HG03095 (cell line): ENCODE measurements around the gene MAP7D1.

Experiments used
- ATAC-seq: cut with Tn5 transposase; IDR thresholded peaks from one replicate; pipeline ENCODE4 v1.9.1; 2021; ENCODE audit warnings: moderate library complexity; ENCODE audit not compliant: unreplicated experiment

Gene MAP7D1

GRCh38 chr1:36126797-36127500, 29.0 kb upstream of the MAP7D1 start:
- ATAC-seq = no peak

GRCh38 chr1:36128126-36128904, 27.6 kb upstream of the MAP7D1 start:
- no peak for ATAC-seq

- ATAC-seq = no peak
Measured at GRCh38 chr1:36128905-36129206, 27.1 kb upstream of the MAP7D1 start.

- no peak for ATAC-seq
Measured at GRCh38 chr1:36132029-36132428, 23.9 kb upstream of the MAP7D1 start.

GRCh38 chr1:36133484-36133883, 22.5 kb upstream of the MAP7D1 start:
- ATAC-seq = no peak

GRCh38 chr1:36134031-36134430, 21.9 kb upstream of the MAP7D1 start:
- no peak for ATAC-seq

GRCh38 chr1:36134505-36135329, 21.2 kb upstream of the MAP7D1 start:
- ATAC-seq = no peak

GRCh38 chr1:36135330-36135667, 20.7 kb upstream of the MAP7D1 start:
- no peak for ATAC-seq

- no peak for ATAC-seq
Measured at GRCh38 chr1:36135796-36136195, 20.2 kb upstream of the MAP7D1 start.

- ATAC-seq = no peak
Measured at GRCh38 chr1:36136535-36136934, 19.4 kb upstream of the MAP7D1 start.

- ATAC-seq = no peak
Measured at GRCh38 chr1:36137226-36137625, 18.7 kb upstream of the MAP7D1 start.

- ATAC-seq = no peak
Measured at GRCh38 chr1:36137776-36138175, 18.2 kb upstream of the MAP7D1 start.

GRCh38 chr1:36139521-36139920, 16.4 kb upstream of the MAP7D1 start:
- no peak for ATAC-seq

- ATAC-seq = no peak
Measured at GRCh38 chr1:36142121-36142520, 13.8 kb upstream of the MAP7D1 start.

GRCh38 chr1:36143424-36143823, 12.5 kb upstream of the MAP7D1 start:
- no peak for ATAC-seq

- no peak for ATAC-seq
Measured at GRCh38 chr1:36144413-36144812, 11.5 kb upstream of the MAP7D1 start.

- no peak for ATAC-seq
Measured at GRCh38 chr1:36148821-36149236, 7.1 kb upstream of the MAP7D1 start.

- peak; percentile 82 for ATAC-seq
Measured at GRCh38 chr1:36149237-36149972, 6.6 kb upstream of the MAP7D1 start, which contains the start of gene TRAPPC3. TSS of gene TRAPPC3 (minus strand) at chr1:36149486. CDS start at chr1:36149378, 108 bp downstream.

- no peak for ATAC-seq
Measured at GRCh38 chr1:36149973-36150295, 6.0 kb upstream of the MAP7D1 start.

GRCh38 chr1:36150296-36151133, 5.4 kb upstream of the MAP7D1 start:
- peak; percentile 43 for ATAC-seq
